ENCODE data around the gene CPVL. TPM values are rescaled to one million over a fixed set of nuclear protein-coding genes. Genes with fewer than 3 reads are reported as not detected.

The CPVL gene
- total RNA-seq, 1 experiment from 2014 or later, result 26.9 TPM

DNA sequence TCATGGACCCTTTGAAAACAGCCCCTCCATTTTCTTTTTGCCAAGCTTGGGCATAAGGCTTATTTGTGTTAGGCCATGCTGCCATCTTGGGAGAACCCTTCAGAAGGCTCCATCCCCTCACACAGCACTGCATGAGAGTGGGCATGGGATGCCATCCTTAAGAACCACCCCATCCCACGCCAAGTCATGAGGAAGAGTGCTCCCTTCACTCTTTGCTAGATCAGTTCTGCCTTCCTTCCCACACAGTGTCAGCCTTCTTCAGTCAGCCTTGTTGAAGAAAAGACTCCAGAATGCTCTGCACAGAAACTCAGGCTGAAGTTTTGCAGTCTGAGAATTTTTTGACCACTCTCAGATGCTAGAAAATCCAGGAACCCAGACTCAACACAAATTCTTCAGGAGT is 32.8 kb upstream of the CPVL start:
- no peak overlapping the region for H2BK15ac ChIP-seq (ENCODE audit: low read depth, low read length)
- H2BK120ac ChIP-seq (ENCODE audit: low read depth, low read length, poor library complexity, severe bottlenecking), result no peak overlapping the region
- H3K36me3 Mint-ChIP-seq (ENCODE audit: insufficient read depth in 1 of 3, low read depth in 3 of 3), result peaks cover 0 to 4% (median 0%) of the 10 kb centered on the region in 3 experiments; a peak in 2 of 7 replicates
- no peaks in the 10 kb centered on the region for H3K79me1 ChIP-seq (ENCODE audit: insufficient read depth, low read depth, low read length, poor library complexity, severe bottlenecking)
- H2BK5ac ChIP-seq (ENCODE audit: insufficient read length, low read length), result no peak overlapping the region
- H2BK12ac ChIP-seq (ENCODE audit: insufficient read length, low read depth, low read length), result no peak overlapping the region
- no peaks in the 10 kb centered on the region for H3K23me2 ChIP-seq (ENCODE audit: insufficient read length, low read depth, low read length, poor library complexity, severe bottlenecking)
- H3K4me2 ChIP-seq (ENCODE audit: insufficient read depth, insufficient read length, low read length), result no peak overlapping the region
- no peak overlapping the region for H4K8ac ChIP-seq (replicated peaks; ENCODE audit: insufficient read length, low read depth, low read length)
- H2AK5ac ChIP-seq (ENCODE audit: insufficient read length, low read length), result no peak overlapping the region
- H3K27me3 ChIP-seq (ENCODE audit: insufficient read depth, low read length), result no peaks in the 10 kb centered on the region
- H3K4me1 Mint-ChIP-seq, result peaks cover 0 to 4% of the 10 kb centered on the region in 2 experiments; a peak in 1 of 4 replicates
- TF ChIP-seq, protein P1, sequence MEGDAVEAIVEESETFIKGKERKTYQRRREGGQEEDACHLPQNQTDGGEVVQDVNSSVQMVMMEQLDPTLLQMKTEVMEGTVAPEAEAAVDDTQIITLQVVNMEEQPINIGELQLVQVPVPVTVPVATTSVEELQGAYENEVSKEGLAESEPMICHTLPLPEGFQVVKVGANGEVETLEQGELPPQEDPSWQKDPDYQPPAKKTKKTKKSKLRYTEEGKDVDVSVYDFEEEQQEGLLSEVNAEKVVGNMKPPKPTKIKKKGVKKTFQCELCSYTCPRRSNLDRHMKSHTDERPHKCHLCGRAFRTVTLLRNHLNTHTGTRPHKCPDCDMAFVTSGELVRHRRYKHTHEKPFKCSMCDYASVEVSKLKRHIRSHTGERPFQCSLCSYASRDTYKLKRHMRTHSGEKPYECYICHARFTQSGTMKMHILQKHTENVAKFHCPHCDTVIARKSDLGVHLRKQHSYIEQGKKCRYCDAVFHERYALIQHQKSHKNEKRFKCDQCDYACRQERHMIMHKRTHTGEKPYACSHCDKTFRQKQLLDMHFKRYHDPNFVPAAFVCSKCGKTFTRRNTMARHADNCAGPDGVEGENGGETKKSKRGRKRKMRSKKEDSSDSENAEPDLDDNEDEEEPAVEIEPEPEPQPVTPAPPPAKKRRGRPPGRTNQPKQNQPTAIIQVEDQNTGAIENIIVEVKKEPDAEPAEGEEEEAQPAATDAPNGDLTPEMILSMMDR (conservative IDR thresholded peaks at IDR 0.05), result no peak
- no peak overlapping the region for H2BK20ac ChIP-seq (ENCODE audit: low read depth, low read length, poor library complexity, severe bottlenecking)
- H3K79me2 ChIP-seq (ENCODE audit: insufficient read depth, low read length), result no peaks in the 10 kb centered on the region
- no peak for DNase-seq
- no peak overlapping the region for H2AFZ ChIP-seq (ENCODE audit: low read length)
- H3K27ac ChIP-seq (ENCODE audit: insufficient read length, low read depth, low read length), result no peak overlapping the region
- peaks cover 2 to 4% of the 10 kb centered on the region in 2 experiments; a peak in 2 of 5 replicates for H3K9me3 Mint-ChIP-seq
- no peak overlapping the region for H4K91ac ChIP-seq (ENCODE audit: insufficient read length, low read depth, low read length)
- H3K18ac ChIP-seq (ENCODE audit: insufficient read length, low read depth, low read length), result no peak overlapping the region
- H3K14ac ChIP-seq (ENCODE audit: insufficient read depth, low read length), result no peak overlapping the region
- H4K5ac ChIP-seq (ENCODE audit: insufficient read length, low read depth, low read length), result no peak overlapping the region
- WGBS (ENCODE audit: extremely low coverage, insufficient read length, low lambda C conversion rate), result no CpG with 5 or more reads among the region's 1 CpG
- no peak overlapping the region for H3K56ac ChIP-seq (ENCODE audit: insufficient read length, low read depth, low read length)
- H3T11ph ChIP-seq (ENCODE audit: low read length), result no peak overlapping the region
- H4K20me1 ChIP-seq (ENCODE audit: control insufficient read depth, insufficient read depth, insufficient read length), result no peaks in the 10 kb centered on the region
- H3K9ac ChIP-seq (ENCODE audit: extremely low read depth, insufficient read length, low read length), result no peak overlapping the region
- H3K27ac Mint-ChIP-seq, result no peak overlapping the region; a peak in 1 of 7 replicates
- H3K4me1 ChIP-seq (ENCODE audit: insufficient read depth, low read length), result no peaks in the 10 kb centered on the region
- no peak overlapping the region for H3K4ac ChIP-seq (ENCODE audit: low read depth, low read length)
- no peak overlapping the region for H3K23ac ChIP-seq (ENCODE audit: insufficient read length, low read depth, low read length)
- no peaks in the 10 kb centered on the region; the same call in 1 of the 2 replicates for H3K27me3 Mint-ChIP-seq (ENCODE audit: low read depth)
- no peak overlapping the region for H3K4me3 Mint-ChIP-seq
- no peaks in the 10 kb centered on the region for H3K9me3 ChIP-seq (ENCODE audit: control insufficient read depth, low read depth, low read length)

Measured in H9 (cell line).